Nephron (organoid): ENCODE data around the gene ZCCHC7.
A peak's percentile ranks its signal among the peaks of the same experiment; 100 is the strongest.

Experiments
- H3K27ac Mint-ChIP-seq, 3 experiments: 2 replicates each; pipeline ENCODE4 v1.8.0; 2020; ENCODE audit warnings: mixed read lengths in 3 of 3, mild to moderate bottlenecking in 2 of 3, moderate library complexity in 1 of 3
- H3K27me3 Mint-ChIP-seq: 2 replicates; pipeline ENCODE4 v1.8.0; 2021; ENCODE audit warnings: low read depth, mild to moderate bottlenecking, moderate library complexity, mixed read lengths
- H3K36me3 Mint-ChIP-seq: 2 replicates; pipeline ENCODE4 v1.8.0; 2020; ENCODE audit warnings: low read depth, mixed read lengths
- H3K4me1 Mint-ChIP-seq: 2 replicates; pipeline ENCODE4 v1.8.0; 2020; ENCODE audit warnings: mixed read lengths
- H3K4me3 Mint-ChIP-seq, 3 experiments: 2 replicates each; pipeline ENCODE4 v1.8.0; 2020; ENCODE audit warnings: mild to moderate bottlenecking in 3 of 3, mixed read lengths in 3 of 3, moderate library complexity in 2 of 3
- H3K9me3 Mint-ChIP-seq: 2 replicates; pipeline ENCODE4 v1.8.0; 2020; ENCODE audit warnings: mixed read lengths
- CTCF ChIP-seq, 3 experiments: fragments of 200-600 bp; sonication (generic); IDR thresholded peaks; one replicate each; pipeline ENCODE4 v1.5.0; 2021; ENCODE audit warnings: antibody characterized with exemption in 3 of 3; ENCODE audit not compliant: unreplicated experiment in 3 of 3

Gene ZCCHC7

GRCh38 chr9:37406603-37407401 is 286.4 kb downstream of the ZCCHC7 start:
- no peak for TF ChIP-seq CTCF (IDR thresholded peaks at IDR 0.05; ENCODE audit: unreplicated experiment in 3 of 3)
- Mint-ChIP-seq H3K4me3 (no peak overlapping the region), H3K9me3 (no peaks in the 10 kb centered on the region), H3K27ac (peak overlapping the region in 1 of 3 experiments; percentile 9), H3K4me1 (no peaks in the 10 kb centered on the region), H3K36me3 (no peaks in the 10 kb centered on the region), H3K27me3 (peaks cover 4% of the 10 kb centered on the region)

GRCh38 chr9:37407468-37407867 is 287.1 kb downstream of the ZCCHC7 start:
- H3K27me3 Mint-ChIP-seq, result peaks cover 4% of the 10 kb centered on the region
- peaks cover 3% of the 10 kb centered on the region for H3K4me1 Mint-ChIP-seq
- no peaks in the 10 kb centered on the region for H3K36me3 Mint-ChIP-seq
- peak in 2 of 3 experiments; percentile 23 to 33 for TF ChIP-seq CTCF (IDR thresholded peaks at IDR 0.05; ENCODE audit: unreplicated experiment in 3 of 3)
- no peak overlapping the region for H3K4me3 Mint-ChIP-seq
- no peak overlapping the region for H3K27ac Mint-ChIP-seq
- H3K9me3 Mint-ChIP-seq, result no peaks in the 10 kb centered on the region
